Heart left ventricle (tissue), 16 donors: ENCODE results near the gene IRX1. TPM values are rescaled to one million over a fixed set of nuclear protein-coding genes. Genes with fewer than 3 reads are reported as not detected.
A peak's percentile ranks its signal among the peaks of the same experiment; 100 is the strongest.

ENCODE experiments used
- ATAC-seq, 4 donors: fragments of 200-7000 bp; cut with Tn5 transposase; one replicate each; pipeline ENCODE4 v1.9.1; 2020 to 2022; ENCODE audit warnings: moderate library complexity in 4 of 4, mild to moderate bottlenecking in 3 of 4, moderate number of reproducible peaks in 1 of 4
- DNase-seq, 5 donors: peaks; one replicate each; pipeline ENCODE4 v3.0.0-alpha.2; 2020
- H3K27ac ChIP-seq, 12 donors: fragments of 200-600 bp; sonication (generic) in 4 of 12; one replicate each; pipeline versions ENCODE4 v1.5.0 to v1.8.0; 2016 to 2022; ENCODE audit warnings: mild to moderate bottlenecking in 2 of 12
- H3K27me3 ChIP-seq, 9 donors: fragments of 200-600 bp; sonication (generic) in 2 of 9; one replicate each; pipeline versions ENCODE4 v1.5.1 to v1.8.0; 2016 to 2022; ENCODE audit warnings: mild to moderate bottlenecking in 3 of 9
- H3K36me3 ChIP-seq, 9 donors: fragments of 200-600 bp; sonication (generic) in 2 of 9; one replicate each; pipeline versions ENCODE4 v1.5.0 to v1.8.0; 2018 to 2022; ENCODE audit warnings: mild to moderate bottlenecking in 2 of 9
- H3K4me1 ChIP-seq, 12 donors: fragments of 200-600 bp; sonication (generic) in 4 of 12; one replicate each; pipeline versions ENCODE4 v1.5.0 to v1.8.0; 2016 to 2022; ENCODE audit warnings: mild to moderate bottlenecking in 3 of 12
- H3K4me3 ChIP-seq, 12 donors: fragments of 200-600 bp; sonication (generic) in 4 of 12; one replicate each; pipeline versions ENCODE4 v1.5.0 to v1.8.0; 2017 to 2022; ENCODE audit warnings: mild to moderate bottlenecking in 9 of 12, moderate library complexity in 4 of 12
- H3K9me3 ChIP-seq, 12 donors: fragments of 200-600 bp; sonication (generic) in 4 of 12; one replicate each; pipeline versions ENCODE4 v1.5.0 to v1.8.0; 2016 to 2022; ENCODE audit warnings: mild to moderate bottlenecking in 1 of 12
- POLR2A ChIP-seq, 2 donors: fragments of 450-650 bp; IDR thresholded peaks; one replicate each; pipeline ENCODE4 v1.6.1; 2017; ENCODE audit warnings: antibody characterized with exemption in 2 of 2, mild to moderate bottlenecking in 2 of 2, moderate library complexity in 2 of 2
- WGBS, 4 donors: extraction: QIAGEN DNeasy Blood & Tissue Kit in 2 of 4; methylation state at CpG; one replicate each; pipeline versions ENCODE4 v1.1.5 to v1.1.7; 2013 to 2018; 5-methylcytosine and 5-hydroxymethylcytosine counted together
- intact Hi-C, 10 donors: fragments of 100-400 bp; cut with DNase I; formaldehyde crosslinking; loops; one replicate each; pipeline versions ENCODE4 v1.11.1 to v1.14.2; 2022
- polyA plus RNA-seq, 2 donors: library from polyadenylated mRNA; stranded (reverse); fragments of 200-250 nt; gene quantifications; one replicate each; pipeline ENCODE4 v1.2.3, GENCODE V29; 2013
- total RNA-seq, 9 donors: library from RNA; depleted of rRNA in 2 of 9; stranded (reverse); fragments of >200 nt in 2 of 9; fragmentation: NEBNext Ultra II Directional in 3 of 9; extraction: Animal tissue kit (Norgen Biotek cat#: 25700) in 3 of 9; gene quantifications; one replicate each; pipeline versions ENCODE4 v1.1.0 to v1.2.4, GENCODE V29; 2016 to 2023
- TF ChIP-seq, protein P1 (sequence below), 12 donors: fragments of 200-600 bp; sonication (generic) in 4 of 12; IDR thresholded peaks; one replicate each; pipeline versions ENCODE4 v1.5.0 to v1.8.0; 2018 to 2022; ENCODE audit warnings: antibody characterized with exemption in 12 of 12, mild to moderate bottlenecking in 5 of 12
- donor health status: ischemic (EF 13 %, LVEDD 7.1; RV severe dilation, severe dysfunction).
- donor health status: healthy with polysubstance abuse.
- donor health status: DM: no; HTN: yes; CAD: no.
- donor health status: DM: no; HTN: no; CAD: no.
- donor health status: ischemic (EF 25% LVEDD 6.9; RV normal size, moderate dysfunction).
- donor health status: ischemic (EF 25% LVEDD 5.7; RV mildly dilated, moderate dysfunction).
- donor health status: healthy.
- donor health status: DM: yes; HTN: yes; CAD: no.
- donor health status: ischemic (EF 35%, LVEDD 5.7; RV mildly dilated, moderate dysfunction).
- donor health status: nonischemic (EF 11% LVEDD 7.7; RV severe dilation, severe dysfunction).
- donor health status: DM: yes; HTN: yes; CAD: no.
- donor health status: PGD.
- donor health status: ischemic (EF 29% LVEDD 5.4; RV normal size, mild dysfunction).
- donor health status: nonischemic (EF 23%, LVEDD 6.1; RV moderate dilation, normal function).

IRX1 gene
- total and polyA plus RNA-seq, 11 donors, result 0.15 to 1.5 (median 0.34) TPM; not detected in 1

DNA sequence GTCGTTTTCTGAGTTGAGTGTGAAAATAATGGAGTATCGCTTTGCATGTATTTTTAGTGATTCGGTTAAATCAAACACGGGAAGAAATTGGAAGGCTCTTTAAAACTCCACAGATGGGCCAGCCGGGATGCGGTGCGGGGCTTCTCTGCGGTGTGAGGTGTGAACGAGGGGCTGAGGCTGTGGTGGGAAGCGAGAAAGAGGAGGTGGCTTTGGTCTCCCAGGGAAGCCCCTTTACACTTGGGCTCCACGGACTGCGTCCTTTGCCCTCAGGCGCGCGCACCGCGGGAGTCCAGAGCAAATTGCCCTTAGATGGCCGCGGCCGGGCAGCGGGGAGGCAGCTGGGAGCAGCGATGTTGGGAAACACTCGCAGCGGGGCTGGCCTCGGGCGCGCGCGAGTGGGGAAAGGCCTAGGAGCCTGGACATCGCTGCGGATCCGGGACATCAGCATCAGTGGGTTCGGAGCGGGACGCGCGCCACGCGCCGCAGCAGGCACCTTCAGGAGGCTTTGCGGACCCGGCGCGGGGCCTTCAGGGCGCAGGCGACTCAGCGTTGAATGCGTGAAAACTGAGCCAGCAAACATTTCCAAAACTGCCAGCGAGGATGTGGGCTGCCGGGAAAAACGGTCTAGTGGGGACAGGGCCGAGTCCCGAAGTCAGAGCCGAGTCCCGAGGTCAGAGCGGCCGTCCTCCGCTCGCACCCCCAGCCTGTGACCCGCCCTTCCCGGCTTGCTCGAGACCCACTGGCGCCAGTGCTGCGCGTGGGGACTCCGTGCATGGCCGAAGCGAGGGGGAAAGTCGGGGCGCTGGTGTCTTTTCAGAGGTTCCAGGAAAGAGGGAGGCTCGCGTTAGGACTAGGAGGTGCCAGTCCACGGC is 6.5 kb downstream of the IRX1 start:
- no peak for TF ChIP-seq POLR2A (IDR thresholded peaks at IDR 0.05)
- TF ChIP-seq, protein P1, sequence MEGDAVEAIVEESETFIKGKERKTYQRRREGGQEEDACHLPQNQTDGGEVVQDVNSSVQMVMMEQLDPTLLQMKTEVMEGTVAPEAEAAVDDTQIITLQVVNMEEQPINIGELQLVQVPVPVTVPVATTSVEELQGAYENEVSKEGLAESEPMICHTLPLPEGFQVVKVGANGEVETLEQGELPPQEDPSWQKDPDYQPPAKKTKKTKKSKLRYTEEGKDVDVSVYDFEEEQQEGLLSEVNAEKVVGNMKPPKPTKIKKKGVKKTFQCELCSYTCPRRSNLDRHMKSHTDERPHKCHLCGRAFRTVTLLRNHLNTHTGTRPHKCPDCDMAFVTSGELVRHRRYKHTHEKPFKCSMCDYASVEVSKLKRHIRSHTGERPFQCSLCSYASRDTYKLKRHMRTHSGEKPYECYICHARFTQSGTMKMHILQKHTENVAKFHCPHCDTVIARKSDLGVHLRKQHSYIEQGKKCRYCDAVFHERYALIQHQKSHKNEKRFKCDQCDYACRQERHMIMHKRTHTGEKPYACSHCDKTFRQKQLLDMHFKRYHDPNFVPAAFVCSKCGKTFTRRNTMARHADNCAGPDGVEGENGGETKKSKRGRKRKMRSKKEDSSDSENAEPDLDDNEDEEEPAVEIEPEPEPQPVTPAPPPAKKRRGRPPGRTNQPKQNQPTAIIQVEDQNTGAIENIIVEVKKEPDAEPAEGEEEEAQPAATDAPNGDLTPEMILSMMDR (IDR thresholded peaks at IDR 0.05), result no peak
- Histone ChIP-seq H3K9me3 (no peaks in the 10 kb centered on the region), H3K27ac (no peak overlapping the region), H3K4me1 (peaks cover 0 to 36% (median 5%) of the 10 kb centered on the region in 12 donors), H3K27me3 (peaks cover 37 to 98% (median 95%) of the 10 kb centered on the region in 9 donors), H3K36me3 (no peaks in the 10 kb centered on the region), H3K4me3 (peak overlapping the region in 6 of 12 donors; percentile 5 to 21 (median 11))
- 3 to 10% (median 7%) methylated on average over 42 to 73 of the region's 73 CpGs for WGBS, 4 donors
- DNase-seq, result peak in 1 of 5 donors; percentile 37
- intact Hi-C loops, result loop anchor here in 2 of 10 donors (5.0 to 10.0 kb wide), 3 partner anchors 847 to 1837 kb away; partner anchors contain the start of gene IRX2 (in 2 of the 2)
- peak in 2 of 4 donors; percentile 11 to 48 for ATAC-seq

DNA sequence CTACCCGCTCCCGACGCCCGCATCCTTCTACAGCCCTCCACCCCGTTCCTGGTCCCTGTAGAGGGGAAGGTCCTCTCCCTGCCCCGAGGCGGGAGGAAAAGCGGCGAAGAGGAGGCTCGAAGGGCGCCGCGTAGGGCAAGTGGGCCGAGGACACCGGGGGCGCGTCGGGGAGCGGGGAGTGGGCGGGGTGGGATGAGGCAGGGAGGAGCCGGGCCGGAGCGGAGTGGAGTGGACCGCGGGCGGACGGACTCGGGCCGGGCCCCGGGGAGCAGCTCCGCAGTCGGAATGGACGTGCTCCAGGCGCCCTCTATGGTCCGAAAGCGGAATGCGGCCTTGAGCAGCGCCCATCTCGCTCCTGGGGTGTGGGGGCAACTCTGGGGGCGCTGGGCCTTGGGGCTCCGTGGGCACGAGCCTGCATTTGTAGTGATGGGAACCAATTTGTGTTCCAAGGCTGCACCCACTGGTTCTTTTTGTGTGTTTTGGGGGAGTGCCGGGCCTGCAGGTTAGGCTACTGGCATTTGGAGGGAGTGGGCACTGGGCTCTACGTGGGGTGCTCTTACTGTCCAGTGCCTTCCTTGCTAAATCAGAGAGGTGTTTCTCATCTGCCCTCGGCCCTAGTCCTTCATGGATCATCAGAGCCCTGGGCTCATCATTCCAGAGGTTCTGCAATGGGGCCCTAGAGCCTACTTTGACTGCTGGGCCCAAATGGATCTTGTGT is 7.3 kb downstream of the IRX1 start:
- peak; percentile 48 to 88 (median 78) for ATAC-seq
- peaks cover 37 to 98% (median 87%) of the 10 kb centered on the region in 9 donors for H3K27me3 ChIP-seq
- H3K27ac ChIP-seq, result no peak overlapping the region
- 5 to 11% (median 7%) methylated on average over 22 to 45 of the region's 45 CpGs for WGBS, 4 donors
- no peak for TF ChIP-seq POLR2A (IDR thresholded peaks at IDR 0.05)
- TF ChIP-seq, protein P1 (IDR thresholded peaks at IDR 0.05), result peak; percentile 35 to 70 (median 60)
- peaks cover 0 to 36% (median 5%) of the 10 kb centered on the region in 12 donors for H3K4me1 ChIP-seq
- no peaks in the 10 kb centered on the region for H3K9me3 ChIP-seq
- H3K4me3 ChIP-seq, result peak overlapping the region in 6 of 12 donors; percentile 5 to 21 (median 11)
- H3K36me3 ChIP-seq, result no peaks in the 10 kb centered on the region
- intact Hi-C loops, result loop anchor here in 2 of 10 donors (5.0 to 10.0 kb wide), 3 partner anchors 848 to 1838 kb away; partner anchors contain the start of gene IRX2 (in 2 of the 2)
- DNase-seq, result peak in 4 of 5 donors; percentile 29 to 55 (median 50)

DNA sequence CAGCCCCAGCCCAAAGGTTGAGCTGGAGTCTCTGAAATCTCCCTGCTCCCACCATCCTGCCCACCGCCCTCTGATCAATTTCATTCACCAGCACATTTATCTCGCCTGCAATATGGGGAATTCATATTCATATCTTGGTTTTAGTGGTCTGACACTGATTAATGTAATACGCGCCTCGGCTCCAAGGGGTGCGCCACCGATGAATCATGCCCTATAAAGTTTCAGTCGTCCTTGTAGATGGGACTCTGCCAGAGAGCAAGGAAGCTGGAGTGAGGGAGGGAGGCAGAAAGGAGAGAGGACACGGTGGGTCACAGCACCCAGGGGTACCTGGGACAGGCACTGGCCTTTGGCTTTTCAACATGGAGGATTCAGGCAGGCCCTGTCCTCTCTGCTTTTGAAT is 8.9 kb downstream of the IRX1 start:
- peaks cover 30 to 98% (median 71%) of the 10 kb centered on the region in 9 donors for H3K27me3 ChIP-seq
- intact Hi-C loops, result loop anchor here in 2 of 10 donors (5.0 to 10.0 kb wide), 3 partner anchors 850 to 1840 kb away; partner anchors contain the start of gene IRX2 (in 2 of the 2)
- H3K36me3 ChIP-seq, result no peaks in the 10 kb centered on the region
- no peak for ATAC-seq
- no peak overlapping the region for H3K4me3 ChIP-seq
- peaks cover 0 to 36% (median 5%) of the 10 kb centered on the region in 12 donors for H3K4me1 ChIP-seq
- TF ChIP-seq POLR2A (IDR thresholded peaks at IDR 0.05), result no peak
- TF ChIP-seq, protein P1 (IDR thresholded peaks at IDR 0.05), result no peak
- no peak overlapping the region for H3K27ac ChIP-seq
- 66 to 81% (median 70%) methylated on average over 9 of the region's 9 CpGs for WGBS, 4 donors
- no peak for DNase-seq
- H3K9me3 ChIP-seq, result no peaks in the 10 kb centered on the region
